ENCODE data around the gene MSANTD1. TPM values are rescaled to one million over a fixed set of nuclear protein-coding genes. Genes with fewer than 3 reads are reported as not detected.

MSANTD1 gene
- total and polyA plus RNA-seq, 2 of the 8 experiments (the other 6 are each of a cell fraction or from before 2014, with no cell fraction given), result 0.23 to 0.45 TPM

- no peaks in the 10 kb centered on the region for H3K9me3 ChIP-seq (ENCODE audit: insufficient read depth in 2 of 2, low read depth in 1 of 2, low read length in 1 of 2)
- H2BK120ac ChIP-seq (replicated peaks; ENCODE audit: low read depth, low read length), result no peak overlapping the region
- WGBS, 2 experiments (ENCODE audit: extremely low coverage in 1 of 2, insufficient coverage in 1 of 2, insufficient read length in 1 of 2, insufficient replicate concordance in 2 of 2, low coverage in 1 of 2, low lambda C conversion rate in 2 of 2, missing lambda C conversion rate in 1 of 2), result 88% methylated on average over 12 of the region's 13 CpGs; no CpG with 5 or more reads in 1 of the 2 experiments
- no peak for FAIRE-seq
- H3K4ac ChIP-seq (replicated peaks; ENCODE audit: insufficient read length, low read depth, low read length), result no peak overlapping the region
- peaks cover 8 to 35% (median 25%) of the 10 kb centered on the region in 4 experiments for H3K27me3 ChIP-seq (replicated peaks in 1 of 4; ENCODE audit: control insufficient read depth in 3 of 4, extremely low read depth in 1 of 4, insufficient read depth in 3 of 4, low read length in 3 of 4)
- peaks cover 31 to 54% of the 10 kb centered on the region in 2 experiments for H4K20me1 ChIP-seq (replicated peaks in 1 of 2; ENCODE audit: control insufficient read depth in 1 of 2, insufficient read depth in 2 of 2, low read length in 2 of 2)
- H2BK5ac ChIP-seq (ENCODE audit: low read depth, low read length), result no peak overlapping the region
- no peak overlapping the region for H3K14ac ChIP-seq (ENCODE audit: insufficient read length)
- H4K5ac ChIP-seq (ENCODE audit: insufficient read length, low read depth, low read length), result no peak overlapping the region
- no peak overlapping the region for H3K27ac ChIP-seq (ENCODE audit: low read depth, low read length)
- H3K4me2 ChIP-seq (ENCODE audit: insufficient read depth in 1 of 2, low read depth in 2 of 2, low read length in 2 of 2), result no peak overlapping the region
- H3K23ac ChIP-seq (ENCODE audit: insufficient read length), result no peak overlapping the region
- H2AFZ ChIP-seq (ENCODE audit: low read length), result no peak overlapping the region
- no peak overlapping the region for H3K4me3 ChIP-seq (ENCODE audit: extremely low read depth in 1 of 4, insufficient read depth in 2 of 4, low read depth in 3 of 4, low read length in 4 of 4)
- peaks cover 0 to 26% (median 13%) of the 10 kb centered on the region in 4 experiments; a peak in 6 of 8 replicates for H3K36me3 ChIP-seq (ENCODE audit: control insufficient read depth in 2 of 4, insufficient read depth in 4 of 4, low read length in 3 of 4)
- POLR2A ChIA-PET (ENCODE audit: partially characterized antibody), result interaction anchor here (1.0 kb wide), 1 partner anchor 62 kb away, joined by 3 read pairs; no protein-coding TSS in a partner anchor
- no peak overlapping the region for H4K91ac ChIP-seq (replicated peaks; ENCODE audit: insufficient read length, low read length)
- H3K4me1 ChIP-seq (replicated peaks in 1 of 4; ENCODE audit: control insufficient read depth in 3 of 4, insufficient read depth in 4 of 4, low read length in 3 of 4), result peaks cover 0 to 24% (median 13%) of the 10 kb centered on the region in 4 experiments; a peak in 6 of 7 replicates
- H3K23me2 ChIP-seq (ENCODE audit: low read depth, low read length), result no peaks in the 10 kb centered on the region
- no peak overlapping the region for H2BK20ac ChIP-seq (ENCODE audit: low read length)
- H3K56ac ChIP-seq (replicated peaks; ENCODE audit: insufficient read length, low read depth, low read length), result no peak overlapping the region
- no peak overlapping the region for H4K8ac ChIP-seq (ENCODE audit: extremely low read depth, insufficient read depth, low read length)
- TF ChIP-seq POLR2A (IDR thresholded peaks at IDR 0.05; ENCODE audit: control extremely low read depth in 1 of 2, low read depth in 2 of 2, low read length in 2 of 2), result no peak
- TF ChIP-seq PHF8 (conservative IDR thresholded peaks at IDR 0.05; ENCODE audit: low read depth, low read length), result no peak
- TF ChIP-seq BCL11A (IDR thresholded peaks at IDR 0.05; ENCODE audit: low read depth in 2 of 2, low read length in 2 of 2), result no peak
- no peak for TF ChIP-seq CHD2 (IDR thresholded peaks at IDR 0.05; ENCODE audit: low read length)
- no peak for TF ChIP-seq USF2 (IDR thresholded peaks at IDR 0.05; ENCODE audit: low read length)
- TF ChIP-seq CTCF (IDR thresholded peaks at IDR 0.05; ENCODE audit: control extremely low read depth in 1 of 3, insufficient read depth in 1 of 3, low read depth in 1 of 3, low read length in 3 of 3), result no peak
- no peak for TF ChIP-seq ATF3 (IDR thresholded peaks at IDR 0.05; ENCODE audit: insufficient read depth, low read depth, low read length)
- no peaks in the 10 kb centered on the region for H3K79me2 ChIP-seq (ENCODE audit: control insufficient read depth in 1 of 2, insufficient read depth in 2 of 2, low read length in 2 of 2)
- no peak overlapping the region for H2AK5ac ChIP-seq (ENCODE audit: low read depth, low read length)
- H3K9ac ChIP-seq (replicated peaks in 1 of 4; ENCODE audit: extremely low read depth in 1 of 4, low read depth in 3 of 4, low read length in 3 of 4), result no peak overlapping the region
- CTCF ChIA-PET (ENCODE audit: partially characterized antibody), result interaction anchor here (0.6 to 1.4 kb wide), 3 partner anchors 9 to 287 kb away, joined by 3 read pairs; no protein-coding TSS in a partner anchor
- H3K79me1 ChIP-seq (ENCODE audit: low read depth, low read length), result no peaks in the 10 kb centered on the region
- no peak overlapping the region for H3K18ac ChIP-seq (ENCODE audit: extremely low read depth, low read length)
- H2BK15ac ChIP-seq (ENCODE audit: low read length), result no peak overlapping the region
- no peak overlapping the region for H2BK12ac ChIP-seq (ENCODE audit: low read depth, low read length)
- no peak for DNase-seq (ENCODE audit: low read depth in 1 of 2, low spot score in 2 of 2)
Measured at GRCh38 chr4:3240936-3241522, 7.9 kb upstream of the MSANTD1 start.

Data from H1 (cell line).